Measurements from ENCODE around the gene PATJ.
"Not testable (repeated sequence)": the region's sequence is repeated elsewhere in the genome, so short reads cannot be mapped to it uniquely, and the experiment has no call there.

The PATJ gene

GRCh38 chr1:62092110-62092509, 349.8 kb downstream of the PATJ start:
- no peak for DNase-seq (ENCODE audit: low read depth)

- no peak for DNase-seq (ENCODE audit: low read depth)
Observed at GRCh38 chr1:62093261-62093660, 351.0 kb downstream of the PATJ start.

DNA sequence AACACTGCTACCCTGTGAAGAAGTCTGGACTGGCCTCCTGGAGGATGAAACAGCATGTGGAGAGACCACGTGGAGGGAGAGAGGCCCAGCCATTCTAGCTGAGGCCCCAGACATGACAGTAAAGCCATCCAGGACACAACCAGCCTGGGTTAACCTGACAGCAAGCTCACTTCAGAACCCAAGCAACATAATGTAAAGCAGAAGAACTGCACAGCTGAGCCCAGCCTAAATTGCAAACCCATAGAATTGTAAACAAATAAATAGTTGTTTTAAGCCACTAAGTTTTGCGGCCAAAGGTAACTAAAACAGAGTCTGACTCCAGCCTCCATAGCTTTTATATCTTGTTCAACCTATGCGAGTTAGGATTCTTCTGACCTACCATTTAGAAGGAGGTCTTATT, 355.2 kb downstream of the PATJ start:
- no peak for DNase-seq (ENCODE audit: low read depth)

DNA sequence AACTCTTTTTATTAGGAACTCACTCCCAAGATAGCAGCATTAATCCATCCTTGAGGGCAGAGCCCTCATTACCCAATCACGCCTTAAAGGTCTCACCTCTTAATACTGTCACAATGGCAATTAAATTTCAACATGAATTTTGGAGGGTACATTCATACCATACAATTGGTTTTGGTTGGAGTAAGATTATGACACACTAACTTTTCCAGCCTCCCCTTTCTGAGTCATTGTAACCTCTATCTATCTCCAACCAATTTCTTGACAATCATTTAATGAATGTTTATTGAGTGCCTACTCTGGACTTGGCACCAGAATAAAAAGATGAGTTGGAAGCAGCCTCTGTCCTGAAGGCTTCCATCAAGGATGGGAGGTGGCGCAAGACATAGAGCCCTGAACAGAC, 358.2 kb downstream of the PATJ start:
- DNase-seq (ENCODE audit: low read depth), result no peak

DNA sequence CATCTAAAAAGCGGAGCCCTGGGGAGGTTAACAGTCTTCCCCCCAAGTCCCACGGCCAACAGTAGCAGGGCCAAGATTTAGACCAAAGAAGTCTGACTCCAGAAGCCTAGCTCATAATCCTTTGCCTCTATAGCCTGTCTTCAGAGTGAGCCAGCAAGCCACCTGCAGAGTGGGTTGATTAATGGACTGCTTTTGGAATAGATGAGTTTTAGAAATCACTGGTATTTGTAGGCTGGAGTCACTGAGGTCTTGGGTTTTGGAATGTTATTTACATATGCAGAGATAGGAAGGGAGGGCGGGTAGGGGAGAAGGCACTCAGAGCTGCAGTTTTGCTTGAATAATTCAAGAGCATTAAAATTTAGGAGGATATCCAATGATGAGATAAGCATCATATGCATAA, 361.6 kb downstream of the PATJ start:
- DNase-seq (ENCODE audit: low read depth), result no peak

- no peak for DNase-seq (ENCODE audit: low read depth)
Observed at GRCh38 chr1:62107923-62108322, 365.6 kb downstream of the PATJ start.

DNA sequence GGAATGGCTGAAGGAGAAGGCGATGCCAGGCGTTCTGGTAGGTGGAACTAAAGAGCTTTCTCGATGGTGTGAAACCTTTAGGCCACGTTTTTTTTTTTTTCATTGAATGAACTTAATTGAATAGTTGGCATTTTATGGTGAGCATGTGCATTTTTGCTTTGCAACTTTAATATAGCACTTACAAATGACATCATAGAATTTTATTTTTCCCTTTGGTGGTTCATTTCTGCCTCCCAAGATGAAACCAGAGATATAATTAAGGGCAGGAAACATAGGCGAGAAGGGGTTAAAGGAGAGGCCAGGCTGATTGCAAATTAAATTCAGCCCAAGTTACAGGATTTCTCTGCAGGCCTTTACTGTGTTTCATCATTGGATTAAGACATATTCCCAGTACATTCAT, 366.8 kb downstream of the PATJ start:
- no peak for DNase-seq (ENCODE audit: low read depth)

GRCh38 chr1:62110198-62110817, 368.0 kb downstream of the PATJ start:
- DNase-seq (ENCODE audit: low read depth), result no peak

GRCh38 chr1:62111084-62111483, 368.8 kb downstream of the PATJ start:
- DNase-seq (ENCODE audit: low read depth), result no peak

DNA sequence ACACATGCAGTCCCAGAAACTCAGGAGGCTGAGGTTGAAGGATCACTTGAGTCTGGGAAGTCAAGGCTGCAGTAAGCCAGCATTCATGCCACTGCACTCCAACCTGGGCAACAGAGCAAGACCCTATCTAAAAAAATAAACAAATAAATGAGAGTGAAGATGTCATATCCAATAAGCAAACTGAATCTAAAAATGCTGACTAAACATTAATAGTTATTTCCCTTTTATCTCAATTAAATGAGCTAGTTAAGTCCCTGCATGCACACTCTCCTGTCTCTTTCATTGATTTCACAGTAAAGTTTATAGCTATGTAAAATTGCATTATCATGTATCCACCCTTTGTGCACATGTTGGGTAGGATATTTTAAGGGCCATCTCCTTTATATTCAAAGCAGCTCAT, 371.2 kb downstream of the PATJ start:
- DNase-seq (ENCODE audit: low read depth), result no peak

- DNase-seq (ENCODE audit: low read depth), result no peak
Observed at GRCh38 chr1:62117018-62117750, 374.9 kb downstream of the PATJ start.

DNA sequence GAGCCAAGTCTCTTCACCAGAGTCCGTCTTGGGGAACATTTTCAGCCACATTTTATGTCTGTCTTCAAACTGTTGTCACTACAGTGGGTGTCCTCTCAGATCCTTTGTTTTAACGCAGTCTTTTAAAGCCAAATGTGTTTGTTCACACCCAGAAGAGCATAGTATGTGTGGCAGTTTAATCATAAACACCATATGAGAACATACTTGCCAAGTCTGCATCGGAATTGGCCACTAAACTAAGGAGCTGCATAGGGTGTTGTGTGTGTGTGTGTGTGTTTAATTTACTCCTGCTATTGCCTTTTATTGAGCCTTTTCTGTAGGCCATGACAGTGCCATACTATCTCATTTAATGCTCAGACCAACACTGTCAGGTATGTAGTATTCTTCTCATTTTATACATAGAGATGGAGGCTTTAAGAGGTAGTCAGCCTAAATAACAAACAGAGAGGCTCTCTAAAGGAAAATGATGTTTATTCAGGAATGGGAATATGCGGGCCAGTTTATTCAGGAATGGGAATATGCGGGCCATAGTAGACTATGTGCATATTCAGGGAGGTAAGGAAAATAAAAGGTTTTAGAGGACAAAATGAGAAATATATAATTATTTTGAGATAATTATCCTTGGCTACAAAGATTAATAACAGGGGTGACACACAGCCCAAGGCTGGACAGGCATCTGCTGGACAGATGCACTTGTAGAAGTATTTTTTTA, 384.5 kb downstream of the PATJ start:
- DNase-seq (ENCODE audit: low read depth), result no peak

GRCh38 chr1:62128745-62129144, 386.5 kb downstream of the PATJ start:
- DNase-seq (ENCODE audit: low read depth), result no peak

DNA sequence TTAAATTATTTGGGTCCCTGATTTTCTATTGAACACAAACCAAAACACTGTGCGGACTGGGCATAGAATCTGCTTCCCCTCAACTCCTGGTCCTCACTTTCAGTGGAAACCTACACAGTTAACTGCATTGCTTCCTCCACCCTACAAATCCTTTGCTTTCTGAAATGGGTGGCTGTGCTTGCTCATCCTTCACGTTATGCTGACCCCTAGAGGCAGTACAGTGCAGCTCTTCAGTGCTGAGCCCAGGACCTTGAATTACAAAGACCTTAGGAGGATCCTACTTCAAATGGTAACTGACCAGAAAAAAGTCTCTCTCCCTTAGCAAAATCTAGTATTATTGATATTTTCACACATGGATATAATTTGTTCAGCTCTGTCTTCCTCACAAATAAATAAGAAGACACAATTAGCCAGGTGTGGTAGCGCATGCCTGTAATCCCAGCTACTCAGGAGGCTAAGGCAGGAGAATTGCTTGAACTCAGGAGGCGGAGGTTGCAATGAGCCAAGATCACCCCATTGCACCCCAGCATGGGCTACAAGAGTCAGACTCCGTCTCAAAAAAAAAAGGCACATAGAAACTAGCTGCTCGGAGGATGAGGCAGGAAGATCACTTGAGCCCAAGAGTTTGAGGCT, 388.9 kb downstream of the PATJ start:
- DNase-seq (ENCODE audit: low read depth), result no peak

- DNase-seq (ENCODE audit: low read depth), result no peak
Observed at GRCh38 chr1:62138029-62138428, 395.7 kb downstream of the PATJ start.

DNA sequence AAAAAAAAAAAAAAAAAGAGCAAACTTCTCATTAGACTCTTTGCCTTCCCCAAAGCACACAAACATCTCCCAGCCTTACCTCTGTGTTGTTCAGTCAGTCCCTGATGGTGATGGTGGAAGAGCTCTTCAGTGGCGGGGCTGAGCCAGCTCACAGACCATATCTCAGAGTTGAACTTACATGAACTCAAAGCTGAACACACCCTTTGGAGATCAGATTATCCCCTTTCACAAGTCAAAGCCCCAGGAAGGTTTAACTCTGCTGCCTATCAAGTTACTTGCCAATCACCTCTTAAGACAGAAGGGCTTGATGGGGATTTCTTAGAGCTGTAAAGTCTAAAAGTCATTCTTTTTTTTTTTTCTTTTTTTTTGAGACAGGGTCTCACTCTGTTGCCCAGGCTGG, 397.1 kb downstream of the PATJ start:
- no peak for DNase-seq (ENCODE audit: low read depth)

DNA sequence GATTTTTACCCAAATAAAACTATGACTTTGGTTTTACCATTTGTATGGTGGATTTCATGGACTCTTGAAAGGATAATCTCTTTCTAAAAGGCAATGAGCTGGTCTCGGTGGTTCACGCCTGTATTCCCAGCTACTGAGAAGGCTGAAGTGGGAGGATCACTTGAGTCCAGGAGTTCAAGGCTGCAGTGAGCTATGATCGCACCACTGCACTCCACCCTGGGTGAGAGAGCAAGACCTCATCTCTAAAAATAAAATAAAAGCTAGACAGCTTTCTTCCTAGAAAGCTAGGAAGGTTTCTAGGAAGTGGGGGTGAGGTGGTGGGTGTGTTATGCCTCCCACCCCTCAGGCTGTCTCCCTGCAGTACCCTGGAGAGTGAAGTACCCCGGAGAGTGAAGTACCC, 398.4 kb downstream of the PATJ start:
- no peak for DNase-seq (ENCODE audit: low read depth)

GRCh38 chr1:62142496-62142895, 400.2 kb downstream of the PATJ start:
- DNase-seq (ENCODE audit: low read depth), result no peak

DNA sequence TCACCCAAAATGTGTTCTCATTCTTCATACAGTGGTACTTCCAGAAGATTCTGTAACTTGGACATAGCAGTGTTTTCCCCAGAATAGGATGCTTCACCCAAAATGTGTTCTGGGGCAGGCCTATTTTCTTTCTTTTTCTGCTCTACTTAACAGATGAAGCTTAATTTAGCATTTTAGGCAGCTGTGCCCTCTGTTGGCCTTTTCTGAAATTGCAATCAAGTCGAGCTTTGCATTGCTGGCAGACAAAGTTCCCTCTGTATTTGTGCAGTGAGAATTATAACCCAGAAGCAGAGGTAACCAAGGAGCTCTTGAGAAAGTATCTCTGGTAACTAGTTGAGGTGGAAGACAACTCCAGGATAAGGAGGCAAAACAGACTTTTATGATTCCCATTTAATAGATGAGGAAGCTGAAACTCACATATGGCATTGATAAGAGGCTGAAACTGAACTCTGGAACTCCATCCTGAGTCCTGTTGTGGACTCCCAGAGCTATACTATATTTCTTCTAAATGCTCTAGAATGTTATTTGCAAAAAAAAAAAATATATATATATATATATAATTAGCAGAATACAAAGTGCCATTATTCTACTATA, 402.1 kb downstream of the PATJ start:
- no peak for DNase-seq (ENCODE audit: low read depth)

GRCh38 chr1:62159940-62160348, 417.7 kb downstream of the PATJ start:
- DNase-seq (ENCODE audit: low read depth), result no peak

- DNase-seq (ENCODE audit: low read depth), result no peak
Observed at GRCh38 chr1:62161711-62162110, 419.4 kb downstream of the PATJ start.

DNA sequence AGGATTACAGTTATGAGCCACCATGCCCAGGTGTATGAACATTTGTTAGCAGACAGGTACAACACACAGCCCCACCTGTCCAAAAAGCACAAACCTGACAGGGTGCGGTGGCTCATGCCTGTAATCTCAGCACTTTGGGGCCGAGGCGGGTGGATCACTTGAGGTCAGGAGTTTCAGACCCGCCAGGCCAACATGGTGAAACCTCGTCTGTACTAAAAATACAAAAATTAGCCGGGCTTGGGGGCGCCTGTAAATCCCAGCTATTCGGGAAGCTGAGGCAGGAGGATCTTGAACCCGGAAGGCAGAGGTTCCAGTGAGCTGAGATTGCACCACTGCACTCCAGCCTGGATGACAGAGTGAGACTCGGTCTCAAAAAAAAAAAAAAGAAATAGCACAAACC, 428.1 kb downstream of the PATJ start:
- not testable (repeated sequence) for DNase-seq (ENCODE audit: low read depth)

Data from activated T-helper 1 cell treated with Interleukin-2 at 50 U/mL for 16 hours (primary cell).